GM19238 (cell line): Measurements from ENCODE around the gene DECR2.

ENCODE experiments used
- DNase-seq: peaks from one replicate; pipeline ENCODE4 v3.0.0; 2011; ENCODE audit warnings: low spot score; ENCODE audit not compliant: insufficient read length

DECR2 gene

DNA sequence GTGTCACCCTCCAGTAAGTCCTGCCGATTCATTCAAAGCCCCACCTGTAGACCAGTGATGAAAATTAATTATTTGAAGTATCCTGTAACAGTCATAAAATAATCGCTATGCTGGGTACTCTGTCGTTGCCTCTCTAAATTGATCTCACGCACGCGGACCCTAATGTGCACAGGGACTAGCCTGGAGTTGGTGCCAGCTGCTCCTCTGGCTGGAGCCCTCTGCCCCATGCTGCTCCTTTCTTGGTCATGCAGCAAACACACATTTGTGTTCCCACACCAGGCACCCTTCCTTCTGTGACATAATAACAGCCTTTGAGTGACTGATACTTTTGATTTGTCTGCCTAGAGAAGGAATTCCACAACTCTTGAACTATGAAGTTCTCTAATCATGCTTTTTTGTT is 39.8 kb downstream of the DECR2 start:
- DNase-seq: no peak

DNA sequence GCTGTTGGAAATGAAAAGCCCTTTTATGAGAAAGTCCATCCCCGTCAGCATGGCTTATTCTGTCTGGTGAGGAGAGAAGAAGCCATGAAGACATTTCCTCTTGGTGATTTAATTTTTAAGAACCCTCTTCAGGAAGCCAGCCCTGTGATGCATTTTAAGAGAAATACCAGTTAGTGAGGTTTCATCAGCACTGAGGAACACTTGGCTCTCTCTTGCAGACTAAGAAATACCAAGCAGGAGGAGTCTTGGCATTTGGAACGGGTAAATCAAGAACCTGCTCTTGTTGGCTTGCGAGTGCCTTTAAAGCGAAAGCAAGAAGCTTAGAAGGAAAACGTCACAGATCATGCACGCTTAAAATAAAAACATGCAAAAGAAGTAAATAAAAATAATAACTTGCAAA is 41.3 kb downstream of the DECR2 start:
- DNase-seq: no peak

DNA sequence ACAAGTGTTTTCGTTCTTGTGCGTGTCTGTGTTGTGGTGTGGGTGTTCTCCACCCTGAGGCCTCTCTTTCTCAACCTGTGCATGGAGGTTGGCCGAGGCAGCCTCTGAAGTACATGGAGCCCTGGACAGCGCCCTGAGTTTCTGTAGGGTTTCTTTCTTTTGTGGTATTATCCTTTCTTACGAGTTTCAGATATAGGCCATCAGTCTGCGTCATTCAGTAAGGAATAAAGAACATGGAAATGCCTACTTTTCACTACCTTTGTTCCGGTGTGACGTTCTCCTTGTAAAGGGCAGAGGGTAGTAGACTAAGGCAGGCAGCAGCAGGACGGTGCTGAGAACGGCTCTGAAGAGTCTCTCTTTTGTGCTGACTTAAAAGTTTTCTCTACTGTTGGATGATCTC is 42.3 kb downstream of the DECR2 start:
- DNase-seq: no peak

DNA sequence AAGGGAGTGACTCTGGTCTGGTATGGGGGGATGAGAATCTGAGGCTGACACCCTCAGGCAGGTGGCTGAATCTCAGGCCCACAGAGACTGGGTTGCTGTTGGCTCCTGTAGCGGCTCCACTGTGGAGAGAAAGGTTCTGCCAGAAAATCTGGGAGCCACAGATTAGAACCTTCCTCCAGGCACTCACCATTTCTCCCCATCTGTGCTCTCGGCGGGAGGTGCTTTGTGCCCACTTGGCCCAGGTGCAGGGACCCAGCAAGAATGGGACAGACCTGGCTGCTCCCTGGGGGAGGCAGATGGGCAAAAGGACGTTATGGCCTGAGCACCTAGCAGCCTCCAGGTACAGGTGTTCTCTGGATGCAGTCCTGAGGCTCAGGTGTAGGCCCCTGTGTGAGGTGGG is 43.9 kb downstream of the DECR2 start:
- DNase-seq: no peak

DNA sequence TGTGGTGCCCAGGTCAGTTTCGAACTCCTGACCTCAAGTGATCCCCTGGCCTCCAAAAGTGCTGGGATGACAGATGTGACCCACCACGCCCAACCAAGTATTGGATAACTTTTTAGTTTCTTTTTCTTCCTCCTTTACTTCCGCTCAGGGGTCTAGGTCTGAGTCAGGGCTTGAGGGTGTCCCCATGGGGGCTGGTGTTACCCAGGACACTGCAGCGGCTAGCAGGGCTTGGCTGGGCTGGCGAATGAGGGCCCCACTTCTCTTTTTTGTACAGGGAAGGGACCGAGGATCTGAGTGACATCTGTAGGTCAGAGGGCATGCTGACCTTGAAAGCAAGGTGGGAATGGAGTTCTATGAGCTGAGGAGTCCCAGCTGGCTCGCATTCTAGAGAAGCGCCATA is 48.7 kb downstream of the DECR2 start:
- DNase-seq: no peak

DNA sequence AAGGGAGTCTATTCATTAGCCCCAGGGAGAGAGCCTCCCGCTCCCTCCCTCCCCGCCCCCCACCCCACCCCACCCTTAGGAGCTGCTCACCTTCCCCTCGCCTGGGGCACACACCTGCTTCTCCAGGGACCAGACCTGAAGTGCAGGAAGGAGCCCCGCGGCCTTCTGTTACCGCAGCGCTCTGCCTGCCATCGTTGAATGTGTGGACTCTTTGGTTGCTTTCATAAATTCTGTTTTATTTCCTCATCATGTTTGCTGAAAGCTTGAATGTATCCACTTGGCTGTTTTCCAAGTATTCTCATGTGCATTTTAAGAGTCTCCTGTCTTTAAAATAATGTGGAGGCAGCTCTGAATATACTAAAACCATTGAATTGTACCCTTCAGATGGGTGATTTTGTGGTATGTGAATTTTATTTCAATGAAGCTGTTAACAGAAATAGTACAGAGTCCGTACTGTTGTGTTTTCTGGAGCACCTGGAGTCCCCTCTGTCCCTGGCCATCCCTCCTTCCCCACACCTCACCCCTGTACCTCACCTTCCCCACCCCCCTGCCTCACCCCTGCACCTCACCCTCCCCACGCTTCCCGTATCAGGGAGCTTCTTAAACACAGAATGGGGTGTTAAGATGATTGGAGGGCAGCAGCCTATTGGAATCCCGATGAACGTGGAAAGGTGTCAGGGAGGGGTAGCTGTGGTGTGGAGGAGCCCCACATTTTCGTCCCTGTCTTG is 49.3 kb downstream of the DECR2 start:
- DNase-seq: no peak

DNA sequence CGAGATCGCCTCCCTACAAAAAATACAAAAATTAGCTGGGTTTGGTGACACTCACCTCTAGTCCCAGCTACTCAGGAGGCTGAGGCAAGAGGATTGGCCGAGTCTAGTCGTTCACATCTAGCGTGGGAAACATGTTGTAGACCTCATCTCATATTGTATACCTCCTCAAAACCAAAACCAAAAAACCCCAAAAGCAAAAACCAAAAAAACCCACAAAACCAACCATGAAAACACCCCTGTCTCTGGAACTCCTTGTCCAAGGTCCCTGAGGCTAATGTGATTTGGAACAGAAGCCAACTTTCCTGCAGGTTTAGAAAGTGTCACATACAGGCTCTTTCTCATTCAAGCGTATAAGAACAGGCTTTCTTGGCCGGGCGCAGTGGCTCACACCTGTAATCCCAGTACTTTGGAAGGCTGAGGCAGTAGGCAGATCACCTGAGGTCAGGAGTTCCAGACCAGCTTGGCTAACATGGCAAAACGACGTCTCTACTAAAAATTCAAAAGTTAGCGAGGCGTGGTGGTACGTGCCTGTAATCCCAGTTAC is 52.8 kb downstream of the DECR2 start:
- DNase-seq: no peak

DNA sequence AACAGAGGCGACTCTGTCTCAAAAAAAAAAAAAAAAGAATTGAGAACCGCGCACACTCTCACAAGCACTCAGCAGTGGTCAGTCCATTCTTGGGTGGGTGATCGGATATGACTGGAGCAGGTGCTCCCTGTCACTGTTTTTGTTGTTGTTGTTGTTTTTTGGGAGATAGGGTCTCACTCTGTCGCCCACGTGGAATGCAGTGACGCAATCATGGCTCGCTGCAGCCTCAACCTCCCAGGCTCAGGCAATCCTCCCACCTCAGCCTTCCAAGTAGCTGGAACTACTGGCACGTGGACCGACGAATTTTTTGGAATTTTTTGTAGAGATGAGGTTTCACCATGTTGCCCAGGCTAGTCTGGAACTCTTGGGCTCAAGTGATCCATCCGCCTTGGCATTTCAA is 53.8 kb downstream of the DECR2 start:
- no peak for DNase-seq

DNA sequence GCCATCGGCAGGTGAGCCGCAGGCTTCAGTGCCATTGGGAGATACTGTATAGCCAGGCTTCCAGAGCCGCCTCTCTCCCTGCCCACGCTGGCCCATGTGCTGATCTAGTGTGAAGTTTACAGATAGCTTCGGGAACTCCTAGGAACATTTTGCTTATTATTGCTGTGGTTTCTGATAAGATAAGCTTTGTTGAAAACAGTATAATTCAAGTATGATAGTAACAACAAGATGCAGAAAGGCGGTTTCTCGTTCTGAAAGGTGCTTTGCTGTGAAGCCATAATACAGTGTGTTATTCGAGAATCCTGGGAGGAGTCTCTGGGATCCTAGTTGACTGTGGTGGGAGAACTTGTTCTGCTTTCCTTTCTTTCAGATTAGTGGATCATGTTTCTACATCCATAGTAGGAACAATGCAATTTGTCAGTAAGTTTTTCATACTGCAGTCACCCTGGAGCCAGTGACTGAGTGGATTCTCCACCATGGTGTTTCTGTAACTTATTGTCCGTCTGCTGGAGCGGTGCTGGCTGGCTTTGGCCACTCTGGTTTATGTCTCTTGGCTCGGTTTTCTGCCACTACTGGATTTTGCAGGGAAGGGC is 55.3 kb downstream of the DECR2 start:
- no peak for DNase-seq

DNA sequence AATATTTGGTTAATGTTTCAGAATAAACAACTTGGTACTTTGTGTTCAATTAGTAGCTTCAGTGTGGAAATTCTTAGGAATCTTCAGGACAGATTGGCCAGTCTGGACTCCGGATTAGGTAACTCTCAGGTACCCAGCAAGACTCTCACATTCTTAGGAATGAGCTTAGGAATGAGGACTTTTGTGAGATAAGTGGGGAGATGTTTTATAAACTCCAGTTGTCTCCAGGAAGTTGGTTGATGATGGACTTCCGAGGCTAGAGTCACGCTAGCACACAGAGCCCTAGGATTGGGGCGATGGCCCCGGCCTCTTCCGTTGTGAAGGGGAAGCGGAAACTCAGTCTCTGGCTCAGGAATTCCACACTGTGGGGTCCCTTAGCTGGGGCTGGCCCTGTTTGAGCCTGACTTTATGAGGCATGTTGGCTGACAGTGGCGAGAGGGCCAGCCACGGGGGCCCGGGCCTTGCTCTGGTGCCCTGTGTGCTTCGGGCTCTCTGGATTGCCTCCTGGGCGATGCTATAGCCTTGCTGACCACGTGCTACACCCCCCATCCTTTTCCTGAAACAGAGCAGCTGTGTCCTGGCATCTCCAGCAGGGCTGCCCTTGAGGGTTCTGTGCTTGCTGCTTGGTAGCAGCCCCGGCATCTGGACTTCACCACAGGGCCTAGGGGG is 56.2 kb downstream of the DECR2 start:
- DNase-seq: no peak

DNA sequence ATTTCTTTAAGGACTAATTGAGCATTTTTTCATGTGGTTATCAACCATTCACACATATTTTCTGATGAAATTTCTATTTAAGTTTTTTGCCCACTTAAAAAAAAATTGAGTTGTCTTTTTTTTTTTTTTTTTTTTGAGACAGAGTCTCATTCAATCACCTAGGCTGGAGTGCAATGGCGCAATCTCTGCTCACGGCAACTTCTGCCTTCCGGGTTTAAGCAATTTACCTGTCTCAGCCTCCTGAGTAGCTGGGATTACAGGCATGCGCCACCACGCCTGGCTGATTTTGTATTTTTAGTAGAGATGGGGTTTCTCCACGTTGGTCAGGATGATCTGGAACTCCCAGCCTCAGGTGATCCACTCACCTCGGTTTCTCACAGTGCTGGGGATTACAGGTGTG is 58.1 kb downstream of the DECR2 start:
- no peak for DNase-seq

DNA sequence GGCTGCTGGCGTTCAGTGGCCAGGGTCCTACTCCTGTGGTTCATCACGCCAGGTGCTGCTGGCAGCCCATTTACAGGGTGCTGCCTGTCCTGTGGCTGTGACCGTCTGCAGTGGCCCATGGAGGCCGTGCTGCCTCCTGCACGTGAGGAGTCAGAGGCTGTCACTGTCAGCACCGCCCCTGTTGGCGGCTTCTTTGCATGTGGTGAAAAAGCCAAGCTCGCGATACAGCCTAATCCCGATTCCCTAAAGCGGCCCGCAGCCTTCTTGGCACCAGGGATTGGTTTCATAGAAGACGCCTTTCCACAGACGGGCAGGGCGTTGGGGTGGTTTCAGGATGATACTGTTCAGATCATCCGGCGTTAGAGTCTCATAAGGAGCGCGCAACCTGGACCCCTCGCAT is 59.1 kb downstream of the DECR2 start:
- DNase-seq: no peak
